KOPT-K1 (cell line): Measurements from ENCODE around the gene CHKB.

ENCODE experiments used
- H3K27ac ChIP-seq: fragments of 200-600 bp; sonication (generic); 2 replicates; pipeline ENCODE4 v1.5.1; 2016; ENCODE audit warnings: antibody characterized with exemption, mild to moderate bottlenecking, low read depth, low read length; ENCODE audit not compliant: poor library complexity, severe bottlenecking
- H3K36me3 ChIP-seq: fragments of 200-600 bp; sonication (generic); 2 replicates; pipeline ENCODE4 v1.5.1; 2017; ENCODE audit warnings: antibody characterized with exemption, mild to moderate bottlenecking, low read length, moderate library complexity; ENCODE audit not compliant: insufficient read depth
- H3K9me3 ChIP-seq: fragments of 200-600 bp; sonication (generic); 2 replicates; pipeline ENCODE4 v1.5.1; 2017; ENCODE audit warnings: antibody characterized with exemption, low read length, mild to moderate bottlenecking; ENCODE audit not compliant: insufficient read depth, poor library complexity, severe bottlenecking

CHKB gene

DNA sequence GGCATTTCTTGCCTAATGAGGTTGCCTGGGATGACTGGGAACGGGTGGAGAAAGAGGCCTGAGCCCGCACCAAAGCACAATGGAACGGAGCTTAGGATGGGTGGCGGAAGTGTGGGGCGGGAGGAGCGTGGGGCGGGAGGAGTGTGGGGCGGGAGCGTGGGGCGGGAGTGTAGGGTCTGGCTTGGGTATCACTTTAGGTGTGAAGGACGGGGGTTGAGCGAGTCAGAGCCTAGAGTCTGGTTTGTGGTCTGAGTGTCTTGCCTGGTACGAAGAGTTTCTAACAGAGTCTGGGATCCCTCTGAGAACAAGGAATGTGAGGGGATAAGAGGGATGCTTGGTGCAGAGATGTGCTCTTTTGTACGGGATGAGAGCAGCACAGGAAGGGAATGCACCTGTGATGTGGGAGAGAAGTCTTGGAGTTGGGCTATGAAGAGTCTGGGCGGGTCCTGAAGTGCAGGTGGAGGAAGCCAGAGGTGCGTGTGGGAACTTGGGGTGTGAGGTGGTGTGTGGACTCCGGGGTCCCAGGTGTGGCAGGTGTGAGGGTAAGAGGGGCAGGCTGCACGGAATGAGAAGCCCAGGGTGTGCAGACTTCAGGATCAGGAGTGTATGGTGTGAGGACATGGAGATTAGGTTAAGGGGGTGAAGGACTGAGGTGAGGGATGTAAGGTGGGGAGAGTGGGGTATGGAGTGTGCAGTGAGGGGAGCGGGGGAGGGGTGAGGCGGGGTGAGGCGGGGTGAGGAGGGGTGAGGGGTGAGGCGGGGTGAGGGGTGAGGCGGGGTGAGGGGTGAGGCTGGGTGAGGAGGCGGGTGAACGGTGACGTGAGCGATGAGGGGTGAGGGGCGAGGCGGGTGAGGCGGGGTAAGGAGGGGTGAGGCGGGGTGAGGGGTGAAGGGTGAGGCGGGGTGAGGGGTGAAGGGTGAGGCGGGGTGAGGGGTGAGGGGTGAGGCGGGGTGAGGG lies 21.0 kb downstream of the CHKB start:
- Histone ChIP-seq H3K36me3 (no peaks in the 10 kb centered on the region), H3K27ac (no peak overlapping the region), H3K9me3 (no peaks in the 10 kb centered on the region)

DNA sequence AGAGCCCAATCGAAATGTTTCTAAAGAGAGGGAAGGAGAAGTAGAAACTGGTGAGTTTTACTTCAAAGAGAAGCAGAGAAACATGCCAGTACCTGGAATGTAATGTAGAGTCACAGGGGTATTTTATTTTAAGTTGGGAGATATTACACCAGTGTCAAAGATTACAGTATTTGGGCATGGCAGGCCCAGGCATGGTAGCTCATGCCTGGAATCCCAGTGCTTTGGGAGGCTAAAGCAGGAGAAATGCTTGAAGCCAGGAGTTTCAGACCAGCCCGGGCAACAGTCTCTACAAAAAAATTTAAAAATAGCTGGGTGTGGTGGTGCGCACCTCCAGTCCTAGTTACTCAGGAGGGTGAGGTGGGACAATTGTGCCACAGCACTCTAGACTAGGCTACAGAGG lies 22.6 kb downstream of the CHKB start:
- no peaks in the 10 kb centered on the region for H3K36me3 ChIP-seq
- no peaks in the 10 kb centered on the region for H3K9me3 ChIP-seq
- H3K27ac ChIP-seq, result no peak overlapping the region

DNA sequence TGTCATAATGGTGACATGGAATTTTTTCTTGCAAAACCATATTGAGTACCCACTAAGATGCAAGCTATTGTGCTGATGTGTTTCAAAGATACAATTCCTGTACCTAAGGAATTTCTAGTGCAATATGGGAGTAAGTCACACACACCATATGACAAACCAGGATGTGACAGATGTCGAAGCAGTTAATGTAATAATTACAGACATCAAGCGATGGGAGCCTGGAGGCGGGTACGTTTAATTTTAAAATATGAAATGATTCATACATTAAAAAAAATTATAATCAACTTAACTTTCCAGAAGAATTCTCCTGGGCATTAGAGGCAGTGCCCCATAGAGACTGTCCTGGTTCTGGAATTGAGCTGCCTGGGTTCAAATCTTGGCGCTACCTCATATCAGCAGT lies 25.9 kb downstream of the CHKB start:
- H3K27ac ChIP-seq, result no peak overlapping the region
- H3K9me3 ChIP-seq, result no peaks in the 10 kb centered on the region
- no peaks in the 10 kb centered on the region for H3K36me3 ChIP-seq

DNA sequence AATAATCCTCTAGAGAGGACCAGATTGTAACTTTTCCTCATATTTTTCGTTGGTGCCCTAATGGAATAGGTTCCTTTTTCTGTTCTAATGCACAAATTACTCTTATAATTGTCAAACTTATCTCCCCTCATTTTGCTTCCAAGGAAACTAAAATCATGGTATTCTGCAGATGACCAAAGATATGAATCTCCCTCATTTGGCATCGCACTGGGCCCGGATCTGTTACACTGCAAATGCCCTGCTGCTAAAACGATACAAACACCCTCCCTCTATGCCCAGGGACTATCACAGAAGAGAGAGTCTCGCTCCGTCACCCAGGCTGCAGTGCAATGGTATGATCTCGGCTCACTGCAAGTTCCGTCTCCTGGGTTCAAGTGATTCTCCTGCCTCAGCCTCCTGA lies 29.3 kb downstream of the CHKB start:
- Histone ChIP-seq H3K36me3 (no peaks in the 10 kb centered on the region), H3K27ac (no peak overlapping the region), H3K9me3 (no peaks in the 10 kb centered on the region)

DNA sequence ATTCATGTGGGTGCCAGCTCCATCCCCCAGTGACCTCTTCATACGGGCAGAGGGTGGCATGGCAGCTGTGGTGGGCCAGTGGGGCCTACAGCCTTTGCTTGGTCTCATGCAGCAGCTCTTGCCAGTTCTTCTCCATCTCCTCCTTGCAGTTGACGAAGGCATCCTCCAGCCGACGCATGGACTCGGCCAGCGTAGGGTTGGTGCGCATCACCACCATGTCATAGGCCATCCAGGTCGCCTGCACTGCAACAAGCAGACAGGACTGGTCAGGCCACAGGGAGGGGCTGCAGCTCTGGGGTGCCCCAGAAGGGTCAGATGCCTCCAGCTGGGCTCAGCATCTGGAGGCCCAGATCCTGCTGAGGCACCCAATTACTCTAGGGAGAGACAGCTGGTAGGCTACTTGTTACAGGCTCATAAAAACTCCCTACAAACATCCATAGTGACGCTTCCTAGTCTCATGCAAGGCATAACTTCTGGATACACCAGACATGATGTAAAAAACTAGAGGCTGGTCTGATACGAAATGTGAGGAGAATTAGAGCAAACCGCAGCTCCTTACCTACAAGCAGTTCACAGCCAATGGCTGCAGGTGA lies 31.4 kb downstream of the CHKB start:
- H3K9me3 ChIP-seq, result no peaks in the 10 kb centered on the region
- H3K36me3 ChIP-seq, result no peaks in the 10 kb centered on the region
- H3K27ac ChIP-seq, result no peak overlapping the region

DNA sequence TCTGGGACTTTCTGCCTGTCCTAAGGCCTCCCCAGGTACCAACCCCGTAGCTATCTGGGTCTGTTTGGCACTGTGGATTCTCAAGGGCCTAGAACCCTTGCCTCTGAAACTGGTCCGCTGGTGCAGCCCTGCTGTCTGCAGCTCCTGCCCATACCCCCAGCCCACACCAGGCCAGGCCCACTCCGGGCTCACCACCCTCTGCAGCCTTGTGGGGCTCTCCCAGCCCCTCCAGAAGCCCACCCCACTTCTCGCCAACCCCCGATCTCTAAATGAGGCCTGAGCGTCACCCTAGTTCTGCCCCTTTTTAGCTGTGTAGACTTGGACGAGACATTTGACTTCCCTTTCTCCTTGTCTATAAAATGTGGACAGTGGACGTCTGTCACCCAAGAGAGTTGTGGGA lies 32.3 kb downstream of the CHKB start:
- H3K27ac ChIP-seq, result no peak overlapping the region
- H3K36me3 ChIP-seq, result no peaks in the 10 kb centered on the region
- H3K9me3 ChIP-seq, result no peaks in the 10 kb centered on the region

DNA sequence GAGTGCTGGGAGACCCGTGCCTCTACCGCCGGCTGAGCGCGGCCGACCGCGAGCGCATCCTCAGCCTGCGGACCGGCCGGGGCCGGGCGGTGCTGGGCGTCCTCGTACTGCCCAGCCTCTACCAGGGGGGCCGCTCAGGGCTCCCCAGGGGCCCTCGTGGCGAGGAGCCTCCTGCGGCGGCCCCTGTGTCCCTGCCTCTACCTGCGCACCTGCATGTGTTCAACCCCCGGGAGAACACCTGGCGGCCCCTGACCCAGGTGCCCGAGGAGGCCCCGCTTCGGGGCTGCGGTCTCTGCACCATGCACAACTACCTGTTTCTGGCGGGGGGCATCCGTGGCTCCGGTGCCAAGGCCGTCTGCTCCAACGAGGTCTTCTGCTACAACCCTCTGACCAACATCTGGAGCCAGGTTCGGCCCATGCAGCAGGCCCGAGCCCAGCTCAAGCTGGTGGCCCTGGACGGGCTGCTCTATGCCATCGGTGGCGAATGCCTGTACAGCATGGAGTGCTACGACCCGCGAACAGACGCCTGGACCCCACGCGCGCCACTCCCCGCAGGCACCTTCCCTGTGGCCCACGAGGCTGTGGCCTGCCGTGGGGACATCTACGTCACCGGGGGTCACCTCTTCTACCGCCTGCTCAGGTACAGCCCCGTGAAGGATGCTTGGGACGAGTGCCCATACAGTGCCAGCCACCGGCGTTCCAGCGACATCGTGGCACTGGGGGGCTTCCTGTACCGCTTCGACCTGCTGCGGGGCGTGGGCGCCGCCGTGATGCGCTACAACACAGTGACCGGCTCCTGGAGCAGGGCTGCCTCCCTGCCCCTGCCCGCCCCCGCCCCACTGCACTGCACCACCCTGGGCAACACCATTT lies 33.5 kb downstream of the CHKB start:
- Histone ChIP-seq H3K27ac (no peak overlapping the region), H3K36me3 (no peaks in the 10 kb centered on the region), H3K9me3 (no peaks in the 10 kb centered on the region)

DNA sequence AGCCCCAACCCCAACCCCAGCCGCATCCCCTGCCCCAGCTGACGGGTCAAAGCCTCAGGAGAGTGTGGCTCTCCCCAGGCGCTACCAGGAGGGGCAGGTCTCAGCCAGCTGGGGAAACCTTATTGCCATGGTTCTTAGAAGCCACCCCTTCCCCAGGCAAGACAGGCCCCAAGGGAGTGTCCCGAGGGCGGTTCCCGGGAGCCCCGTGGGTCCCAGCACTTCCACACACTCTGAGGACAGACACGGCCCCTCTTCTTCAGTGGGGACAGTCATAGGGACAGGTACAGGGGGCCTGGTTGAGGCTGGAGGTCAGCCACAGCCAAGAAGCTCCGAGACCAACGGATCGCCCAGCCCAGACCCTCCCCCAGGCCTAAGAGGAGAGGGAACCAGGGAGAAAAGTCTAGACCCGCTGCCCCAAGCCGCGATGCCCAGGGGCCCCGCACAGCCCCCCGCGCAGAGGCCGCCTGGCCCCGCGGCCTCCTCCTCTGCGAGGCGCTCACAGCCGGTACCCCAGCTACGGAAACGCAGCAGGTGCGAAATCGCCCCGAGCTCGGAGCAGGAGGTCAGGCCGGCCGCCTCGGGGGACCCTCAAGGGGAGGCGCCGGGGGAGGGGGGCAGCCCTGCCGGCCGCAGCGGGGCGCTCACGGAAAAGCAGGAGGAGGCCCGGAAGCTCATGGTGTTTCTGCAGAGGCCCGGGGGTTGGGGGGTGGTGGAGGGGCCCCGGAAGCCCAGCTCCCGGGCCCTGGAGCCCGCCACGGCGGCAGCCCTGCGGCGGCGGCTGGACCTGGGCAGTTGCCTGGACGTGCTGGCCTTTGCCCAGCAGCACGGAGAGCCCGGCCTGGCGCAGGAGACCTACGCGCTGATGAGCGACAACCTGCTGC lies 34.4 kb downstream of the CHKB start:
- Histone ChIP-seq H3K9me3 (no peaks in the 10 kb centered on the region), H3K36me3 (no peaks in the 10 kb centered on the region)

DNA sequence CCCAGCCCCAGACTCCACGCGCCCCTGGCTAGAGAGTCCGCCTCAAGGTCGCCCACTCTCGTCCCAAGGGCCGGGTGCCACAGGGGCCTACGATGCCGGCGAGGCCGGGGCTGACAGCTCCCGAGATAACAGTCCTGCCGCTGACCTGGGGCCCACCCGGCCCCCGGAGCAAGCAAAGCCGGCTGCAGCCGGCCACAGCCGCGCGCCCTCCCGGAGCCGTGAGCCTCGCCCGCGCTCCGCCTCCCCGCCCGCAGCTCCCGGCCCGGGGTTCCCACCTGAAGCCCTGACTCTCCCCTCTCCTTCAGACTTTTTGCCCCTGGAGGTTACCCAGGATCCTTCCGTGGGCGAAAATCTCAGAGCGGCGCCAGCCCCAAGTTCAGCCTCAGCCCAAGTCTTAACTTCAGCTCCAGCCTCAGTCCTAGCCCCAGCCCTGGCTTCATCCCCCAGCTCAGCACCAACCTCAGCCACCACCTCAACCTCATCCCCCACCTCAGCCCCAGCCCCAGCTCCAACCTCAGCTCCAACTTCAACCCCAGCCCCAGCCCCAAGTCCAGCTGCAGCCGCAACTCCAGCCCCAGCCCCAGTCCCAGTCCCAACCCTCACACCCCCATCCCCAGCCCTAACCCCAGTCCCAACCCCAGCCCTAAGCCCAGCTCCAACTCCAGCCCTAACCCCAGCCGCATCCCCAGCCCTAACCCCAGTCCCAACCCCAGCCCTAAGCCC lies 35.2 kb downstream of the CHKB start:
- Histone ChIP-seq H3K9me3 (no peaks in the 10 kb centered on the region), H3K36me3 (no peaks in the 10 kb centered on the region), H3K27ac (no peak overlapping the region)

More for the DNA sequence above, 34.4 kb downstream of the CHKB start:
- no peak overlapping the region for H3K27ac ChIP-seq

DNA sequence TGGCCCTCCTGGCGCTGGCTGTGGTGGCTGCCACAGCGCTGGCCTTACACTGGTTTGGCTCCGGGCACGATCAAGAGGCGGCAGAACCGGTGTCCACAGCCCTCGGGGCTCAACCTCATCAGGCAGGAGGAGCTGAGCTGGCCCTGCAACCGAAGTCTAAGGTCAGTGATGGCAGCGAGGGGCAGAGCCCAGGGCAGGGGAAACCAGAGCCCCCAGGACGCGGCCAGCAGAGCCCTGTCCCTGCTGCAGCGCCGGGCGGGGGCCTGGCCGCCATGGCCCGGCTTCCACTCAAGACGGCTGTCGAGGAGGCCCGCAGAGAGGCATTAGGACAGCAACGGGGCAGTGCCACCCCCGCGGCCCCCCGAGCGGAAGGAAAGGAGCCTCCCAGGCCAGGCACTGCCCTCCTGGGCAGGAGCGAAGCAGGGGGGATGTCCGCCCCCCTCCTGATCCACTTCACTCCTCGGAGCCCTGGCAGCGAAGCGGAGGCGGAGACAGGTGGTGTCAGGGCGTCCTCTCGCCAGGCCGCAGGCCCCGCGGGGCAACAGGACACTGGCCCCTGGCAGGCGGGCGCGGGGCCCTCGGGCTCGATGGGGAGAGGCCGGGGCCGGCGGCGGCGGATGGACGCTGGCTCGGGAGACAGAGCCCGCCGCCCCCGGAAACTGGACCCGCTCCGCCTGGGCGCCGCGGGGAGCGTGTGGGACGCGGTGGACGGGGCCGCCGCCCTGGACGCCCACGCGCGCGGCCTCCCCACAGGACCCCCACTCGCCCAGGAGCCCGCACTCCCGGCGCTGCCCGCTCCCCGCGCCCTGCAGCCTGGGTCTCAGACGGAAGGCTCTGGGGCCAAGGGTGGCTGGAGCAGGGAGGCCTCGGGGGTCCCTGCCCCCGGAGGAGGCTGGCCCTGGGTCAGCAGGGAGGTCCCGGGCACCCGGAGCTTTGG lies 36.1 kb downstream of the CHKB start:
- Histone ChIP-seq H3K27ac (no peak overlapping the region), H3K36me3 (no peaks in the 10 kb centered on the region), H3K9me3 (no peaks in the 10 kb centered on the region)

DNA sequence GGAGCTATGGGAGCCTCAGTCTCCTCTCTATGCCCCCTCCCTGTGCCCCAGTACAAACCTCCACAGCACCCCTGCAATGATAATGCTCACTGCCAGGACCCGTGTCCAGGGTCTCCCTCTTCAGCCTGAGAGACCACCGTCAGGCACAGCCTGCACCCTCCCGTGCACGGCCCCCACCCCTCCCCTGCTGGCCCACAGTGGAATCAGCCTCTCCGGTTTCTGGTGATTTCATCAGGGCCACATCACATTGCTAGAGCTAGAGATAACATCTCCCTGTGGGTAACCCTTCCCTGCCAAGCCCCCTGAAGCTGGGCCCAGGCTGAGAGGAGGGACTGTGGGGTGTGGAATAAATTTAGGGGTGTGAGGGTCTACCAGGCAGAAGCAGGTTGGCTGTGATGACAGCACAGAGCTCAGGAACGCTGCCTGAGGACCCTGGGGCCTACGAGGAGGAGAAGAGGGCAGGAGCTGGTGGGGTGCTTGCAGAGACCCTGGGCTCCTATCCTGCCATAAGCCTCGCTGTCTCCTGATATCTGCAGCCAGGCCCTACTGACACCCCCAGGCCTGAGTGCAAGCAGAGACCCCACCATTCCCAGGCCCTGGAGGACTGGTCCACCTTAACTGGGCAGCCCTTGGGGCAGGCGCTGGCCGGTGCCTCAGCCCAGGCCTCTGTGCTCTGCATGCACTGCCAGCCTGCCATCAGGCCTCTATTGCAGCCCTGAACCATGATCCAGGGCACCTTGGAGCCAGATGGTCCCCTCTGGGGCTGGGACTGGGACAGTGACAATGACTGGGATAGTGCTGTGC lies 36.9 kb downstream of the CHKB start, which contains the start of gene KLHDC7B:
TSS of gene KLHDC7B (plus strand) at position 378 of the 804 bp plus-strand sequence. CDS start at position 723, 345 bp downstream.
- H3K27ac ChIP-seq, result no peak within 1 kb of the TSS

DNA sequence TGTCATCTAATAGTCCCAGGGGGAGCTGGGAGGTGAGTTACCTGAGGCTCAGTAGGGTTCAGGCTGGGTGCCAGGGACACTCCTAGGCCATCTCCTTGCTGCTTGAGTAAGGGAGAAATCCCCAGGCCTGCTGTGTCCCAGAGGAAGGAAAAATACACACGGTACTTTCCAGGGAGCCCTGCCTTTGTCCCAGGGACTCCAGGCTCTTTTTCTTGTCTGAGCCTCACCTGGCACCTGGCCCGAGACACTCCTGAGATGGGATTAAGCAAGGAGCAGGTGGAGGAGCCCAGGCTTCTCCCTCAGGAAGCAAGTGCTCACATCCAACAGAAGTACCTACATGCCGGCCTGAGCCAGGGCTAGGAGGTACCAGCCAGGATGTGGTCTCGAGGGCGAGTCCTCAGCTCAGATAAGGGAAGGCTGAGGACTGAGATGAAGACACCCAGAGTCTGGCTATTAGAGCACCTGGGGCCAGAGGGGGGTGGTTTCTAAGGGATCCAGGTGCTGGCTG lies 37.8 kb downstream of the CHKB start:
- Histone ChIP-seq H3K27ac (no peak overlapping the region), H3K36me3 (no peaks in the 10 kb centered on the region), H3K9me3 (no peaks in the 10 kb centered on the region)

More for the DNA sequence above, 36.9 kb downstream of the CHKB start, which contains the start of gene KLHDC7B:
- Histone ChIP-seq H3K36me3 (no peaks in the 10 kb centered on the region), H3K9me3 (no peaks in the 10 kb centered on the region)
